Brain pericyte (primary cell): ENCODE measurements around the gene COL12A1.

Experiments used
- DNase-seq: peaks from one replicate; pipeline ENCODE4 v3.0.0-alpha.2; 2012; ENCODE audit warnings: low read depth, low spot score

COL12A1 gene

GRCh38 chr6:75145211-75145610 is 60.6 kb downstream of the COL12A1 start:
- no peak for DNase-seq

GRCh38 chr6:75144386-75144785 is 61.5 kb downstream of the COL12A1 start:
- DNase-seq, result no peak

- DNase-seq, result peak; percentile 46
Measured at GRCh38 chr6:75143191-75143590, 62.7 kb downstream of the COL12A1 start.

GRCh38 chr6:75142721-75143120 is 63.1 kb downstream of the COL12A1 start:
- DNase-seq, result no peak

- no peak for DNase-seq
Measured at GRCh38 chr6:75135876-75136275, 70.0 kb downstream of the COL12A1 start.

GRCh38 chr6:75135450-75135849 is 70.4 kb downstream of the COL12A1 start:
- no peak for DNase-seq

- no peak for DNase-seq
Measured at GRCh38 chr6:75130784-75131183, 75.1 kb downstream of the COL12A1 start.

- no peak for DNase-seq
Measured at GRCh38 chr6:75128878-75129570, 76.8 kb downstream of the COL12A1 start.

- DNase-seq, result no peak
Measured at GRCh38 chr6:75126518-75126917, 79.3 kb downstream of the COL12A1 start.

- no peak for DNase-seq
Measured at GRCh38 chr6:75124983-75125382, 80.9 kb downstream of the COL12A1 start.

- DNase-seq, result no peak
Measured at GRCh38 chr6:75124085-75124484, 81.8 kb downstream of the COL12A1 start.

GRCh38 chr6:75118925-75119515 is 86.8 kb downstream of the COL12A1 start:
- DNase-seq, result no peak

GRCh38 chr6:75117701-75118100 is 88.2 kb downstream of the COL12A1 start:
- DNase-seq, result no peak

GRCh38 chr6:75116946-75117345 is 88.9 kb downstream of the COL12A1 start:
- peak; percentile 18 for DNase-seq

GRCh38 chr6:75115481-75115880 is 90.4 kb downstream of the COL12A1 start:
- DNase-seq, result no peak

GRCh38 chr6:75114806-75115205 is 91.0 kb downstream of the COL12A1 start:
- no peak for DNase-seq

- DNase-seq, result no peak
Measured at GRCh38 chr6:75114195-75114594, 91.7 kb downstream of the COL12A1 start.

- no peak for DNase-seq
Measured at GRCh38 chr6:75113446-75113845, 92.4 kb downstream of the COL12A1 start.

GRCh38 chr6:75109765-75110164 is 96.1 kb downstream of the COL12A1 start:
- no peak for DNase-seq

GRCh38 chr6:75109022-75109421 is 96.8 kb downstream of the COL12A1 start:
- DNase-seq, result no peak

GRCh38 chr6:75108333-75108974 is 97.4 kb downstream of the COL12A1 start:
- no peak for DNase-seq

- DNase-seq, result no peak
Measured at GRCh38 chr6:75107913-75108312, 97.9 kb downstream of the COL12A1 start.

- no peak for DNase-seq
Measured at GRCh38 chr6:75106426-75106825, 99.4 kb downstream of the COL12A1 start.
